ENCODE data around the gene P4HTM.

P4HTM gene

DNA sequence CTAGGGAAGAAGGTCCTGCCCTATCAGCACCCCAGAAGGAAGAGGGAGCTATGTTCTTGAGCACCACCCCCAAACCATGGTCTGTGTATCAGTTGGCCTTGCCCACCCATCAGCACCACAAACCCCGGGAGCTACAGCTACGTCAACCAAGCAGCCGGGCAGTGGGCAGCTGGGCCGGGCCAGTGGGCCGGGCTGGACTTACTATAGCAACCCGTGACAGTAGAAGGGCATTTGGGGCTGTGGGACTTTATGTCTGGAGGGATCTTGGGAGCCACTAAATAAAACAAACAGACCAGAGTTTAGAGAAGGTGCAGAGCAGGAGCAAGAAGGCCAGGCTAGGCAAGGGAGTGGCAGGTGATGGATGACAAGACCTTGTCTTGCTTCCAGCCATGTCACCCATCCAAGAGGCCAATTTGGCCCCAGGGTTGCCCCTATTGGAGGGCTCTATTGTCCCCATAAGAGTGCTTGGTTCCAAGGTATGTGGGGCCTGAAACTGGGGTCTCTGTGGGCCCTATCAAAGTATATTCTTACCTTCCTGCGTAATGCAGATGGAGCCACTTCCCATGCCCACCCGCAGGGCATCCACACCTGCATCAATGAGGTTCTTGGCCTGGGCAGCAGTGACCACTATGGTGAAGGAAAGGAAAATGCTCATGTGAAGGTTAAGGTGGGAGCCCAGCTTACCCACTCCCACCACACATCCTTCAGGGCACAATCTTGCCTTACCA, 35.9 kb downstream of the P4HTM start:
- DNase-seq = no peak

DNA sequence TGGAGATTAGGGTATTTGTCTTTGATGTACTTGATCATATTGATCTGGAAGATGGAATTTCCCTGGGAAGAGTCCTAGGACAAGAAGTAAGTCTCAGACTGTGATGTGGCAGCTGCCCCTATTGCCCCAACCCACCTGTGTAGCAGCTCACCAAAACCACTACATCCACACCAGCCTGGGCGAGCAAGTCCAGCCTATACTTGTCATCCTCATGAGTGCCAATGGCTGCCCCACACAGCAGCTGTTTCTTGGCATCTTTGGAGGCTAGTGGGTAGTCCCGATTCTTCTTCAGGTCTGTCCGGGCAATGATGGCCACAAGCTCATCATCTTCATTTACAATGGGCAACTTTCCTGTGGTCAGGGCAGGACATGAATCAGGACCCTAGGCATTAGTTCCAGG, 36.5 kb downstream of the P4HTM start:
- DNase-seq = no peak

DNA sequence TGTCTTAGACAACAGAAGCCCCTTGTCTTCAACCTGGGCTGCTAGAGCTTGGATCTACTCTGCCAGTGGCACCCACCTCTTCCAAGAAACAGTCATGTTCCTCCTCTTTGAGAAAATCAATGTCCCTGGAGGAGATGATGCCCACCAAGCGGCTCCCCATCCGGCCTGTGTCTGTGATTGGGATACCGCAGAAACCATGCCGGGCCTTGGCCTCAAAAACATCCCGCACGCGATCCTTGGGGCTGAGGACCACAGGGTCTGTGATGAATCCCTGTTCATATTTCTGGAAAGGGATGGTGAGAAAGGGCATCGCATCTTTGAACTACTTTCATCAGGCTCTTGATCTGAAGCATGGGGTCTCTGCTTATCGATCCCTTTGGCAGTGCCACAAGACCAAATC, 37.6 kb downstream of the P4HTM start:
- DNase-seq = no peak

- no peak for DNase-seq
These were observed 38.2 kb downstream of the P4HTM start for GRCh38 chr3:49028298-49028672.

DNA sequence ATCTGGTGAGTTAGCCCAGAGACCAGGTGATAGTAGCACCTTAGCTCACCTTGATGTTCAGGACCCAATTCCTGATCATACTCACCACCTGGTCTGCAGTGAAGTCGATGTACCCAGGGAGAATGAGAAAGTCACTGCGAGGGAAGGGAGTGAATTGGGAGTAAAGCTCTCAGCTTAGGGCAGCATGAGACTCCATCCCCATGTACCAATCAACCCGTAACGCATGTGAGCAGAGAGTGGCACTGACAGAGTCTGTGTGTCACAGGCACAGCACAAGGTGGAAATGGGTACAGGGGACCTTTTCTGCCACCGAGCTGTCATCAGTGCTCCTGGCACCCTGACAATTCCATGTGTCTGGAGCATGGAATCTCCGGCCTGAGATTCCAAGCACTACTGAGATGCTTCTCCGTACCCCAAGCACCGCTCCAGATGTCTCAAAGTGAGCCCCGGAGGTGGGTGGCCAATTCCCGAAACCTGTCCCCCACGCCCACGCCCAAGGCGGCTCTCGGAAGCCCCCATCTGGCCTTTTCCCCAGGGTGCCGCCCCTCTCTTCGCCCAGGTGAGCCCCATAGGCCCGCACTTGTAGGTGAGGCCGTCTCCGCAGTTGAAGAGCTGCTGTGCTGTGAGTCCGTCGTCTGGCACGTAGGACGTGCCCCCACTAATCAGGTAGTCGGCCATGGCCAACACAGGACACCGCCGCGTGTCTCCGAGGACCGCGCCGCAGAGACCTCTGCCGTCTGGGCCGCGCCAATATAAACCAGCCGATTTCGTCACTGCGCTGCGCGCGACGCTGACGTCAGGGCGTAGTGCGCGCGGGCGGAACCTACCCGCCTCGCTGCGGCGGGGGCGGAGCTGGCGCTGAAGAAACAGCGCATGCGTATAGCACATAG, 38.9 kb downstream of the P4HTM start, which contains the start of gene IMPDH2:
IMPDH2 (minus strand) TSS at position 726 of the 890 bp plus-strand sequence; CDS start at position 678, 48 bp downstream.
- DNase-seq = peak; percentile 75

DNA sequence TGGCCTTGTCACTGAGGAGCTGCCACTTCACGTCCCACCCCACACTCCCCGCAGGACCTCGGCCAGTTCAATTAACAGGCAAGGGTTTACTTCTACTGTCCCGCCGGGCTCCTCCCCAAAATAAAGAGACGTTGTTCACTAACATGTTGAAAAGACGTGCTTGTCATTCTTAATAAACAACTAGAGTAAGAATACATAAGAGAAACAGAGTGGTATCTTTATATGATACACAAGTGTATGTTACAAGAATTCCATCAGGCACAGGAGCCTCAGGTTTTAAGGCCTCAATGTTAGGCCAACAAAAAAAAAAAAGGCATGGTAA, 39.5 kb downstream of the P4HTM start:
- DNase-seq = no peak

- no peak for DNase-seq
These were observed 40.3 kb downstream of the P4HTM start for GRCh38 chr3:49030321-49030720.

- no peak for DNase-seq
These were observed 42.7 kb downstream of the P4HTM start for GRCh38 chr3:49032646-49033304.

GRCh38 chr3:49034650-49035049, 44.6 kb downstream of the P4HTM start:
- no peak for DNase-seq

- no peak for DNase-seq
These were observed 45.2 kb downstream of the P4HTM start for GRCh38 chr3:49035281-49035680.

- DNase-seq = no peak
These were observed 63.5 kb downstream of the P4HTM start for GRCh38 chr3:49053543-49053942.

- no peak for DNase-seq
These were observed 64.4 kb downstream of the P4HTM start for GRCh38 chr3:49054344-49054862.
